Measurements from ENCODE around the gene TBX15.

GRCh38 chr1:118984086-118984721 is 3.9 kb downstream of the TBX15 start:
- TF ChIP-seq CTCF (IDR thresholded peaks at IDR 0.05), result no peak
- TF ChIP-seq POLR2AphosphoS5 (IDR thresholded peaks at IDR 0.05), result no peak

All from suprapubic skin (tissue), 3 donors.